ENCODE measurements around the gene ARSB. TPM values are rescaled to one million over a fixed set of nuclear protein-coding genes. Genes with fewer than 3 reads are reported as not detected.
"Not testable (repeated sequence)": the region's sequence is repeated elsewhere in the genome, so short reads cannot be mapped to it uniquely, and the experiment has no call there.

Gene ARSB
- total RNA-seq, 1 donor = 38.4 TPM

- H3K4me1 ChIP-seq (ENCODE audit: insufficient read depth, low read length) = peaks cover 7% of the 10 kb centered on the region
- no peaks in the 10 kb centered on the region for H3K27me3 ChIP-seq (ENCODE audit: insufficient read depth, low read length)
- no peaks in the 10 kb centered on the region for H3K79me2 ChIP-seq (ENCODE audit: insufficient read depth, low read length)
- DNase-seq (ENCODE audit: insufficient read length, low spot score, missing footprints) = no peak
- no peak overlapping the region for H3K27ac ChIP-seq (ENCODE audit: low read depth, low read length)
- no peak overlapping the region for H2AFZ ChIP-seq (ENCODE audit: low read length)
- H4K20me1 ChIP-seq (ENCODE audit: insufficient read depth, low read length) = no peaks in the 10 kb centered on the region
- no peak overlapping the region for H3K4me2 ChIP-seq (ENCODE audit: insufficient read depth, low read length)
- H3K4me3 ChIP-seq (ENCODE audit: insufficient read depth, low read length) = no peak overlapping the region
- peak; percentile 82 for TF ChIP-seq CTCF (IDR thresholded peaks at IDR 0.05; ENCODE audit: extremely low read depth, low read depth, low read length)
- H3K36me3 ChIP-seq (ENCODE audit: insufficient read depth, low read length) = no peaks in the 10 kb centered on the region
- no peaks in the 10 kb centered on the region for H3K9me3 ChIP-seq (ENCODE audit: low read depth, low read length)
Measured at GRCh38 chr5:78886341-78887230, 98.5 kb downstream of the ARSB start.

DNA sequence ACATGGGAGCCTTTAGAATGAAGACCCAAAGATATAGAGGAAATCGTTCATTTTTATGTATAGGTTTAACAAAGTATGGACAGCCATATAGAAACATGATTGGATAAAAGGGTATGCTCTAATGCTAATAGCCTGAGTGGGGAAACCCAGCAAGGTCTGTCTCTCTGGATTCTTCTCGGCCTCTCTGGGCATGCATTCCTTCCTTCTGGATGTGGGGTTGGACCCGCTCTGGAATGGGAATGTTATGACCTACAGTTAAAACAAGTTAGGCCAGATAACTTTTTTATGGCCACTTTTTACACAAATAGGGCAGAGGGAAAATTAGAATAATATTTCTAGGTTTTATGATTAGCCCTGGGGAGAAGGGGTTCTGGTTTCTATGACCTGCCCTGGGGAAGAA is 103.2 kb downstream of the ARSB start:
- Histone ChIP-seq H3K4me3 (ENCODE audit: insufficient read depth, low read length) (no peak overlapping the region), H2AFZ (ENCODE audit: low read length) (no peak overlapping the region), H3K79me2 (ENCODE audit: insufficient read depth, low read length) (no peaks in the 10 kb centered on the region), H3K4me2 (ENCODE audit: insufficient read depth, low read length) (no peak overlapping the region), H3K36me3 (ENCODE audit: insufficient read depth, low read length) (no peaks in the 10 kb centered on the region), H3K27me3 (ENCODE audit: insufficient read depth, low read length) (no peaks in the 10 kb centered on the region), H3K9me3 (ENCODE audit: low read depth, low read length) (no peaks in the 10 kb centered on the region), H4K20me1 (ENCODE audit: insufficient read depth, low read length) (no peaks in the 10 kb centered on the region), H3K27ac (ENCODE audit: low read depth, low read length) (no peak overlapping the region), H3K4me1 (ENCODE audit: insufficient read depth, low read length) (no peaks in the 10 kb centered on the region)
- no peak for TF ChIP-seq CTCF (IDR thresholded peaks at IDR 0.05; ENCODE audit: extremely low read depth, low read depth, low read length)
- no peak for DNase-seq (ENCODE audit: insufficient read length, low spot score, missing footprints)

- Histone ChIP-seq H4K20me1 (ENCODE audit: insufficient read depth, low read length) (no peaks in the 10 kb centered on the region), H3K27me3 (ENCODE audit: insufficient read depth, low read length) (no peaks in the 10 kb centered on the region), H3K4me2 (ENCODE audit: insufficient read depth, low read length) (no peak overlapping the region), H3K9me3 (ENCODE audit: low read depth, low read length) (no peaks in the 10 kb centered on the region), H3K4me3 (ENCODE audit: insufficient read depth, low read length) (no peak overlapping the region), H3K4me1 (ENCODE audit: insufficient read depth, low read length) (no peaks in the 10 kb centered on the region), H2AFZ (ENCODE audit: low read length) (no peak overlapping the region), H3K27ac (ENCODE audit: low read depth, low read length) (no peak overlapping the region), H3K79me2 (ENCODE audit: insufficient read depth, low read length) (no peaks in the 10 kb centered on the region), H3K36me3 (ENCODE audit: insufficient read depth, low read length) (no peaks in the 10 kb centered on the region)
- TF ChIP-seq CTCF (IDR thresholded peaks at IDR 0.05; ENCODE audit: extremely low read depth, low read depth, low read length) = no peak
- no peak for DNase-seq (ENCODE audit: insufficient read length, low spot score, missing footprints)
Measured at GRCh38 chr5:78879516-78879915, 105.6 kb downstream of the ARSB start.

- not testable (repeated sequence) for H3K79me2 ChIP-seq (ENCODE audit: insufficient read depth, low read length); H3K36me3 ChIP-seq (ENCODE audit: insufficient read depth, low read length); H3K9me3 ChIP-seq (ENCODE audit: low read depth, low read length); H3K27me3 ChIP-seq (ENCODE audit: insufficient read depth, low read length); H3K27ac ChIP-seq (ENCODE audit: low read depth, low read length); H3K4me2 ChIP-seq (ENCODE audit: insufficient read depth, low read length); H4K20me1 ChIP-seq (ENCODE audit: insufficient read depth, low read length); H2AFZ ChIP-seq (ENCODE audit: low read length); H3K4me1 ChIP-seq (ENCODE audit: insufficient read depth, low read length); DNase-seq (ENCODE audit: insufficient read length, low spot score, missing footprints); H3K4me3 ChIP-seq (ENCODE audit: insufficient read depth, low read length)
Measured at GRCh38 chr5:78866076-78866475, 119.0 kb downstream of the ARSB start.
